Measurements from ENCODE around the gene ANKRD16.
"Not testable (repeated sequence)": the region's sequence is repeated elsewhere in the genome, so short reads cannot be mapped to it uniquely, and the experiment has no call there.

GRCh38 chr10:5877041-5877440 lies 12.7 kb downstream of the ANKRD16 start:
- TF ChIP-seq CTCF (IDR thresholded peaks at IDR 0.05); ZFX (IDR thresholded peaks at IDR 0.05; ENCODE audit: borderline replicate concordance): not testable (repeated sequence)
